Measurements from ENCODE around the gene ZC3H12C.

Gene ZC3H12C

DNA sequence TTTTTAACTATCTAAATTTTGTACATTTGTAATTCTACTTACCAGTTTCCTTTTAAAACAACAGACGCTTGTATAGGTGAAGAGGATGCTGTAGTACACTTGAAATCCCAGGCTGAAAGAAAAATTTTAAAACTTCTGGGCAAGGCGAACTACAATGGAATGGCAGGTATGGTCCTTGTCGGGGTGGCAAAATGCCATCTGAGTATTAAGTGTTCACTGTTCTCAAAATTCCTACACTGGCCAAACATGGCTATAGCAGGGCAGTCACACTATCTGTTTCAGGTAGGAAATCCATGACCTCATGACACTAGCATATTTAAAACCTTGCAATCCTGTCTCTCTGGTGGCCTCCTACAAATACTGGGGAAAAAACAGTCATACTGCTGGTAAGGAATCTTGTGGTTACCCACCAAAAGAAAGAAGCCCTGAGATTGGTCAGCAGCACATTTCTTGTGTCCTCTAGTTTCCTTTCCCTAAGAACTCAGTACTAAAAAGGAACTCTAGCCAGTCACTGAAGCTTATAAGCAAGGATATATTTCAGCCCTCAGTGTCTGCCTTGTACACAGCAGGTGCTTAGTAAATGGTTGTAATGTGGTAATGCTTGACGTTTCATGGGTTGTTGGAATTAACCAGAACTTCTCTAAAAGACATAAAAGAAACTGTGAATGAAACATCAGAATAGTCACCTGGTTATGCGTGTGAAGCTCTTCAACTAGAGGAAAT lies 5.2 kb upstream of the ZC3H12C start:
- no peak overlapping the region for H3K9ac ChIP-seq (ENCODE audit: low read length in 5 of 5)
- H3K4me1 ChIP-seq (ENCODE audit: control insufficient read depth in 5 of 5, insufficient read depth in 5 of 5, low read length in 5 of 5) = peaks cover 5 to 22% (median 12%) of the 10 kb centered on the region in 5 donors
- no peak overlapping the region for H3K27ac ChIP-seq (ENCODE audit: low read depth, low read length)
- no peaks in the 10 kb centered on the region for H3K36me3 ChIP-seq (ENCODE audit: control insufficient read depth in 5 of 5, insufficient read depth in 5 of 5, low read length in 5 of 5)
- no peaks in the 10 kb centered on the region for H3K27me3 ChIP-seq (ENCODE audit: control insufficient read depth in 5 of 5, insufficient read depth in 4 of 5, low read length in 5 of 5)
- no peak overlapping the region for H3K4me3 ChIP-seq (ENCODE audit: low read depth in 1 of 5, low read length in 5 of 5)
- no peaks in the 10 kb centered on the region for H3K9me3 ChIP-seq (ENCODE audit: control insufficient read depth in 5 of 5, low read length in 5 of 5)

DNA sequence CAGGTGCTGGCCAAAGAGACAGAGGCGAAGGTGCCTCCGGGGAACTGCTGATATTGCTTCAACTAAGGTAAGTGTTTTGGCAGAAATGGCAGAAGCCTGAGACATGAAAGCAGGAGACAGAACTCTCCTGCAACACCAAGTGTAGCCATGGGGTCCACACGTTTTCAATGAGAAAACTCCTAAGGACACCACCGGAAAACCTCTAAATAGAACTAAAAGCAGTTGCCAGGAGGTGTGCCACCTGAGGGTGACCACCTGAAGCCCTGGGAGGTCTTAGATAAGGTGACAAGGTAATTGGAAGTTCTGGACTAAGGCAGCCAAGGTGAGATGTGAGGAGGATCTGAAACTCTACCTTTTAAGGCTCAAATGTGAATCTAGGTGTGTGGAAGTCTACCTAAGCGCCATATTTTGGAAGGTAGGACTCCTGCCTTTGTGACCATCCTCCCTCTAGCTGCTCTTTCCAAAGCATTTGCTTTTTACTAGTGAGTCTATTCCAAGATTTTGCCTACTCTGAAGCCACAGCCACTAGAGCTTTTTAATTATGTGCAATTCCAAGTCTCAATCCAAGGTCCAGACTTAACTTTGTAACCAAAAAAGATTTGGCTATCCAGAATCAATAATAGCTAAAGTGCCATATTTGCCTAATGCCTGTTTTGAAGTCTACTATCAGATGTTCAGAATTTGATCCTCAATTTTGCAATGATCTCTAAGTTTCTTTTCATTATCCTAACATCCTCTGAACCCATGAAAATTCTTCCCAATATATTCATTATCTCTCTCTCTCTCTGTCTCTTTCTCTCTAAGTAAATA lies 4.5 kb upstream of the ZC3H12C start:
- H3K4me3 ChIP-seq (ENCODE audit: low read depth in 1 of 5, low read length in 5 of 5) = no peak overlapping the region
- no peak overlapping the region for H3K9ac ChIP-seq (ENCODE audit: low read length in 5 of 5)

GRCh38 chr11:110089617-110090282 lies 3.4 kb upstream of the ZC3H12C start:
- Histone ChIP-seq H3K4me3 (ENCODE audit: low read depth in 1 of 5, low read length in 5 of 5) (no peak overlapping the region), H3K9me3 (ENCODE audit: control insufficient read depth in 5 of 5, low read length in 5 of 5) (no peaks in the 10 kb centered on the region), H3K9ac (ENCODE audit: low read length in 5 of 5) (no peak overlapping the region), H3K36me3 (ENCODE audit: control insufficient read depth in 5 of 5, insufficient read depth in 5 of 5, low read length in 5 of 5) (no peaks in the 10 kb centered on the region), H3K4me1 (ENCODE audit: control insufficient read depth in 5 of 5, insufficient read depth in 5 of 5, low read length in 5 of 5) (peaks cover 5 to 30% (median 20%) of the 10 kb centered on the region in 5 donors), H3K27me3 (ENCODE audit: control insufficient read depth in 5 of 5, insufficient read depth in 4 of 5, low read length in 5 of 5) (no peaks in the 10 kb centered on the region), H3K27ac (ENCODE audit: low read depth, low read length) (no peak overlapping the region)

More for the DNA sequence above, 4.5 kb upstream of the ZC3H12C start:
- no peaks in the 10 kb centered on the region for H3K27me3 ChIP-seq (ENCODE audit: control insufficient read depth in 5 of 5, insufficient read depth in 4 of 5, low read length in 5 of 5)
- no peaks in the 10 kb centered on the region for H3K36me3 ChIP-seq (ENCODE audit: control insufficient read depth in 5 of 5, insufficient read depth in 5 of 5, low read length in 5 of 5)
- peaks cover 5 to 22% (median 12%) of the 10 kb centered on the region in 5 donors for H3K4me1 ChIP-seq (ENCODE audit: control insufficient read depth in 5 of 5, insufficient read depth in 5 of 5, low read length in 5 of 5)
- H3K27ac ChIP-seq (ENCODE audit: low read depth, low read length) = no peak overlapping the region
- H3K9me3 ChIP-seq (ENCODE audit: control insufficient read depth in 5 of 5, low read length in 5 of 5) = no peaks in the 10 kb centered on the region

GRCh38 chr11:110090466-110091026 lies 2.6 kb upstream of the ZC3H12C start:
- no peaks in the 10 kb centered on the region for H3K9me3 ChIP-seq (ENCODE audit: control insufficient read depth in 5 of 5, low read length in 5 of 5)
- peaks cover 5 to 30% (median 15%) of the 10 kb centered on the region in 5 donors for H3K4me1 ChIP-seq (ENCODE audit: control insufficient read depth in 5 of 5, insufficient read depth in 5 of 5, low read length in 5 of 5)
- no peaks in the 10 kb centered on the region for H3K27me3 ChIP-seq (ENCODE audit: control insufficient read depth in 5 of 5, insufficient read depth in 4 of 5, low read length in 5 of 5)
- H3K4me3 ChIP-seq (ENCODE audit: low read depth in 1 of 5, low read length in 5 of 5) = no peak overlapping the region
- H3K27ac ChIP-seq (ENCODE audit: low read depth, low read length) = no peak overlapping the region
- no peaks in the 10 kb centered on the region for H3K36me3 ChIP-seq (ENCODE audit: control insufficient read depth in 5 of 5, insufficient read depth in 5 of 5, low read length in 5 of 5)
- H3K9ac ChIP-seq (ENCODE audit: low read length in 5 of 5) = no peak overlapping the region

GRCh38 chr11:110092111-110092514 lies 1.1 kb upstream of the ZC3H12C start:
- Histone ChIP-seq H3K4me1 (ENCODE audit: control insufficient read depth in 5 of 5, insufficient read depth in 5 of 5, low read length in 5 of 5) (peaks cover 5 to 26% (median 14%) of the 10 kb centered on the region in 5 donors), H3K9me3 (ENCODE audit: control insufficient read depth in 5 of 5, low read length in 5 of 5) (no peaks in the 10 kb centered on the region), H3K9ac (ENCODE audit: low read length in 5 of 5) (peak overlapping the region; percentile 10 to 79 (median 76)), H3K36me3 (ENCODE audit: control insufficient read depth in 5 of 5, insufficient read depth in 5 of 5, low read length in 5 of 5) (no peaks in the 10 kb centered on the region), H3K27me3 (ENCODE audit: control insufficient read depth in 5 of 5, insufficient read depth in 4 of 5, low read length in 5 of 5) (no peaks in the 10 kb centered on the region), H3K4me3 (ENCODE audit: low read depth in 1 of 5, low read length in 5 of 5) (peak overlapping the region; percentile 74 to 84 (median 80)), H3K27ac (ENCODE audit: low read depth, low read length) (peak overlapping the region; percentile 87)

GRCh38 chr11:110093407-110094297 lies 460 bp downstream of the ZC3H12C start:
- H3K27me3 ChIP-seq (ENCODE audit: control insufficient read depth in 5 of 5, insufficient read depth in 4 of 5, low read length in 5 of 5) = no peaks in the 10 kb centered on the region
- peak overlapping the region; percentile 72 for H3K27ac ChIP-seq (ENCODE audit: low read depth, low read length)
- H3K36me3 ChIP-seq (ENCODE audit: control insufficient read depth in 5 of 5, insufficient read depth in 5 of 5, low read length in 5 of 5) = no peaks in the 10 kb centered on the region
- H3K4me3 ChIP-seq (ENCODE audit: low read depth in 1 of 5, low read length in 5 of 5) = peak overlapping the region; percentile 63 to 84 (median 77)
- no peaks in the 10 kb centered on the region for H3K9me3 ChIP-seq (ENCODE audit: control insufficient read depth in 5 of 5, low read length in 5 of 5)
- H3K4me1 ChIP-seq (ENCODE audit: control insufficient read depth in 5 of 5, insufficient read depth in 5 of 5, low read length in 5 of 5) = peaks cover 5 to 23% (median 14%) of the 10 kb centered on the region in 5 donors
- peak overlapping the region; percentile 47 to 88 (median 79) for H3K9ac ChIP-seq (ENCODE audit: low read length in 5 of 5)

- no peaks in the 10 kb centered on the region for H3K9me3 ChIP-seq (ENCODE audit: control insufficient read depth in 5 of 5, low read length in 5 of 5)
- H3K27ac ChIP-seq (ENCODE audit: low read depth, low read length) = peak overlapping the region; percentile 72
- H3K4me3 ChIP-seq (ENCODE audit: low read depth in 1 of 5, low read length in 5 of 5) = peak overlapping the region; percentile 63 to 84 (median 77)
These were observed 1.4 kb downstream of the ZC3H12C start for GRCh38 chr11:110094298-110095285.

GRCh38 chr11:110095554-110095953 lies 2.4 kb downstream of the ZC3H12C start:
- Histone ChIP-seq H3K9ac (ENCODE audit: low read length in 5 of 5) (no peak overlapping the region), H3K36me3 (ENCODE audit: control insufficient read depth in 5 of 5, insufficient read depth in 5 of 5, low read length in 5 of 5) (no peaks in the 10 kb centered on the region), H3K4me3 (ENCODE audit: low read depth in 1 of 5, low read length in 5 of 5) (no peak overlapping the region), H3K4me1 (ENCODE audit: control insufficient read depth in 5 of 5, insufficient read depth in 5 of 5, low read length in 5 of 5) (peaks cover 5 to 23% (median 14%) of the 10 kb centered on the region in 5 donors), H3K9me3 (ENCODE audit: control insufficient read depth in 5 of 5, low read length in 5 of 5) (no peaks in the 10 kb centered on the region), H3K27ac (ENCODE audit: low read depth, low read length) (no peak overlapping the region), H3K27me3 (ENCODE audit: control insufficient read depth in 5 of 5, insufficient read depth in 4 of 5, low read length in 5 of 5) (no peaks in the 10 kb centered on the region)

More at GRCh38 chr11:110094298-110095285, 1.4 kb downstream of the ZC3H12C start:
- H3K4me1 ChIP-seq (ENCODE audit: control insufficient read depth in 5 of 5, insufficient read depth in 5 of 5, low read length in 5 of 5) = peaks cover 5 to 23% (median 14%) of the 10 kb centered on the region in 5 donors
- H3K27me3 ChIP-seq (ENCODE audit: control insufficient read depth in 5 of 5, insufficient read depth in 4 of 5, low read length in 5 of 5) = no peaks in the 10 kb centered on the region
- H3K36me3 ChIP-seq (ENCODE audit: control insufficient read depth in 5 of 5, insufficient read depth in 5 of 5, low read length in 5 of 5) = no peaks in the 10 kb centered on the region
- peak overlapping the region in 4 of 5 donors; percentile 47 to 88 (median 76) for H3K9ac ChIP-seq (ENCODE audit: low read length in 5 of 5)
